HG02798 (cell line): Measurements from ENCODE around the gene ADGRB2.

Experiments used
- ATAC-seq: cut with Tn5 transposase; IDR thresholded peaks from one replicate; pipeline ENCODE4 v1.9.1; 2021; ENCODE audit warnings: mild to moderate bottlenecking; ENCODE audit not compliant: unreplicated experiment, poor library complexity

The ADGRB2 gene

DNA sequence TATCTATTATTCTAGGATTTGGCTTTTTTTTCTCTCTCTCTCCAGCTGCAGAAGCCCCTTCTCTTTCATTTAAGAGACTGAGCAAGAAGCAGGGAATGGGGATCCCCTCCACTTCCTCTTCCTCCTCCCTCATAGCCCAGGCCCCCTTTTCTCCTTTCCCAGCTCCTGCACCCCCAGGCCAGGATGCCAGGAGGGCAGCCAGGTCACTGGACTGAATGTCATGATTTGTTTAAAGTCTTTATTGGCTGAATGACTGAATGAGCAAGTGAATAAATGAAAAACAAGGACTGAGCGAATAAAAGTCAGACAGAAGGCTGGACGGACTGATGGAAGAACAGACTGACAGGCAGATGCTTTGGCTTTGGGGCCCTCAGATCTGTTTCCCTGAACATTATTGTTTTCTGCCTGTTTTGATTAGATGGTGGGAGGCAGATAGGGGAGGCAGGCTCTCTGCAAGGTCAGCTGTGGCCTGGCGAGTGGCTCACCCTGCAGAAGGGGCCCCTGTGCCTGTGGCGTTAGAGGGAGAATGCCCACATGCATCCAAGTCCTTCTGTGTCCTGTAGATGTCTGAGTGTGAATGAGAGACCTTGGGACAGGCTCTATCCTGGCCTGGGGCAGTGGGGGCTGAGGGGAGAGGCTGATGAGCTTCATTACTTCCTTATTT is 20.3 kb upstream of the ADGRB2 start:
- ATAC-seq = no peak

DNA sequence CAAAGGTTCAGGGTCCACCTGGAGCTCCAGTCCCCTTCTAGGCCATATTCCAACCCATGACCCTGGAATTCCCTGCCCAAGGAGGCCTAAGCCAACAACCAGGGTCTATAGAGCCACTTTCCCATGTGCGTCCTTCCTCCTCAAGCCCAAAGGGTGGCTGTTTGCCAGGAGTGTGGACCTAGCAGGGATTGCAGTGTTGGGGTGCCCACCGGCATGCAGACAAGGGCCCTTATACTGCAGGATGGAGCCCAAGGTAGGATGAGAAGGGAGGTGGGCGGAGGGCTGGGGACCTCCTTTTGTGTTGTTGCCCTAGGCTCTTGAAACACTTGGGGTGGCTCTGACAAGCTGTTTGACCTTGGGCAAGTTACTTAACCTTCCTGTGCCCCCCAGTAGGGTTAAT is 19.7 kb upstream of the ADGRB2 start:
- no peak for ATAC-seq

DNA sequence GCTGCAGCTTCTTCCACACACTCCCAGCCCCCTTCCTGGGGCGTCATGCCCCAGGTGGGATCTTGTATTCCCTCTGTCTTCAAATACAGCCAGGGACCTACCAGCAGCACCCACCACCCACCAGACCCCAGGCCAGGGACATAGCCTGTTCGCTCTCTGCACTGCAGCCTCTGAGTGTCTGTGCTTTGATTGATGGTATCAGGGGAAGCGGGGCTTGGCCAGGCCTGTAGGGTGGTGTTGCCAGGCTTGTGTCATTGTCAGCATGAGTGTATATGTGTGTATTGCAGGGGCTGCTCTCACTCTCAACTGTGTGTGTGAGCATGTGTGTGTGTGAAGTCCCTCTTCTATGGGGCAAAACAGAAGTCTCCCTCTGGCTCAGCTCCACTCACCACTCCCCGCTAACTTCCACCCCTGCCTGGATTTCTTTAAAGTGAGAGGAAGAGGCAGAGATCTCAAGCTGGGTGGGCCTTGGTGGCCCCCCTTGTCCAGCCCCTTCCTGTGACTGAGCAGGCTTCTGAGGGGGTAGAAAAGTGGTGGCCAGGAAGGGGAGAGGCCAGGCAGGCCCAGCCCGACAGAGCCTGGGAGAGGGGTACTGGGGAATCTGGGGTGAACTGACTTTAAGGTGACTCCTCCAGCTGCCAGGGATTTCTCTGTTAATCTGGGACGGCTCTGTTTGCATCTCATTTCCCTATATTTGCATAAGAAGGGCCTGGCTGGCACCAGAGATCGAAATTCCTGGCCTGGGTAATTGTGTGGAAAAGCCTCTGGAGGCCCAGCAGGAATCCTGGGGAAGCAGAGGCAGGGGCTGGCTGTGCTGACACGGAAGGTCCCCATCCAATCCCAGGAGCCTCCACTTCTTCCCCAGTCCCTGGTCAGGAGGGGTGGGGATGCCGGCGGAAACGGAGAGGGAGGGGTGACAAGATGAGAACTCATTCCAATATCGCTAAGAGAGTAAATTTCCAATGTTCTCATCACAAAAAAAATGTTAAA is 18.6 kb upstream of the ADGRB2 start:
- ATAC-seq = no peak

DNA sequence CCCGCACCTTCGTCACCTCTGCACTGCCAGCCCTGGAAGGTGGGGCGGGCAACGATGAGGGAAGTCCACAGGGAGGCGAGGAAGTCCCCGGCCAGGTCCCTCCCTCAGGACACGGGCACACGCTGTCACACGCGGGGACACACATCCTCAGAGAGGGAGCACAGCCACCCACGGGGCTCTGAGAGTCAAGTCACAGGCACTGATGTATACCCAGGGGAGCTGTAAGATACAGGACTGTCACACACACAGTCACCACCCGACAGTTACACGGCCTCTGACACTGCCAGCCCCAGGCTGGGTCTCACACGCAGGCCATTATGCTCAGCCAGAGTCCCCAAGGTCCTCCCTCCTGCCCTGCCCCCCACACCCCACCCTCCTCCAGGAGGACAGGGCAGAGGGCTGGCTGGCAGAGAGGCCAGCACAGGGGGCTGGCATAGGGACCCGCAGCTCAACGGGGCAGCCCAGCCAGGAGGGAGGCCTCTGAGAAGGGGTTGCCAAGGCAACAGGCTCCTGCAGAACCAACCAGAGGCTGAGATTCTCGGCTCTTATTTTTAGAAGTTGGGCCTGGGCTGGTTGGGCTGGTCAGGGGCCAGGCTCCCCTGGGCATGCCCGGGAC is 17.7 kb upstream of the ADGRB2 start:
- no peak for ATAC-seq

DNA sequence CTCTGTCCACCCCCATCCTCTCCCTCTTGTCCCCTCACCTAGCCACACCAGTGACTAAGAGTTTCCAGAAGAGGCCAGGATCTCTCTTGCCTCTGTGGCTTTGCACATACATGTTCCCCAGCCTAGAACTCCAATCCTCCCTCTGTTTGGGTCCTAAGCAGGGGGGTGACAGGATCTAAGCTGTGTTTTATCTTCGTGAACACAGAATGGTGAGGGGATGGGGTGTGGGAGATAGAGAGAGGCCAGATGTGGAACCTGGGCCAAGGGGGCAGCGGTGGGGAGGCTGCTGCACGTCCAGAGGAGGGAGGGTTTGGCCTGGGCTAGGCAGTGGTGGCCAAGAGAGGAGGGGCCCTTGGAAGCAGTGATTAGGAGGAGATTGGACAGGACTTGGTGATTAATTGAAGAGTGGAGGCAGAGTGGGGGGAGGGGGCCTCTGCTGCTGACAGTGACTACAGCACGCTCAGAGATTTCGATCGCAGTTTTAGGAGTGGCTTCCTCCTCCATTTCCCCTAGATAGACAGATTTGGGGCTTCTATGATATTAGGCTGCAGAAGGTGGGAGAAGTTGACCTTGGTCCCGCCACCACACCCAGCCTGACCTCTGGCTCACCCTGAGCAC is 17.1 kb upstream of the ADGRB2 start:
- no peak for ATAC-seq

DNA sequence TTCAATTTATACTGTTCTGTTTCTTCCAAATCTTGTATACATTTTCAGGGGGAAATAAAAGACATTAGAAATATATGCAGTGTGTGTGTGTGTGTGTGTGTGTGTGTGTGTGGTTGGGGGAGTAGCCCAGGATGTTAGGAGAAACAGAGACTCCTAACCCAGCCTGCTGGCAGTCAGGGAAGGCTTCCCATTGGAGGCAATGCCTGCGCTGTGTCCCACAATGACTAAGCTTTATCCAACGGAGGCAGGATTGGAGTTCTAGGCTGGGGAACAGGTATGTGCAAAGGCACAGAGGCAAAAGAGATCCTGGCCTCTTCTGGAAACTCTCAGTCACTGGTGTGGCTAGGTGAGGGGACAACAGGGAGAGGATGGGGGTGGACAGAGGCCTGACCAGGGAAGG is 16.5 kb upstream of the ADGRB2 start:
- no peak for ATAC-seq

DNA sequence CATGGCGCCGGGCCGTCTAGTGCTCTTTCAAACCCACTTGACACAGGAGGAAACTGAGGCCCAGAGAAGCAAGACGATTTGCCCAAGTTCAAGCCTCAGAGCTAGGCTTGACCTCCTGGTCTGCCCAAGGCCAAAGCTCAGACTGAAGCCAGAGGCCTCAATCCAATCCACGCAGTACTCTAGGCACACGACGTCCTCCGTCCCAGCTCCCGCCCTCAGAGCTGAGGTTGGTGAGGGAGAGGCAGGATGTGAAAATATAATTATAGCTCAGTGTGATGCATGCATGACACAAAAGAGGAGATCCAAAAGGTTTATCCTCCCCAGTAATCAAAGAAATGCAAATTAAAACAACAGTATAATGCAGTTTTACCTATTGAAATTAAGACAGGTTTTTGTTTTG is 15.5 kb upstream of the ADGRB2 start:
- ATAC-seq = no peak

DNA sequence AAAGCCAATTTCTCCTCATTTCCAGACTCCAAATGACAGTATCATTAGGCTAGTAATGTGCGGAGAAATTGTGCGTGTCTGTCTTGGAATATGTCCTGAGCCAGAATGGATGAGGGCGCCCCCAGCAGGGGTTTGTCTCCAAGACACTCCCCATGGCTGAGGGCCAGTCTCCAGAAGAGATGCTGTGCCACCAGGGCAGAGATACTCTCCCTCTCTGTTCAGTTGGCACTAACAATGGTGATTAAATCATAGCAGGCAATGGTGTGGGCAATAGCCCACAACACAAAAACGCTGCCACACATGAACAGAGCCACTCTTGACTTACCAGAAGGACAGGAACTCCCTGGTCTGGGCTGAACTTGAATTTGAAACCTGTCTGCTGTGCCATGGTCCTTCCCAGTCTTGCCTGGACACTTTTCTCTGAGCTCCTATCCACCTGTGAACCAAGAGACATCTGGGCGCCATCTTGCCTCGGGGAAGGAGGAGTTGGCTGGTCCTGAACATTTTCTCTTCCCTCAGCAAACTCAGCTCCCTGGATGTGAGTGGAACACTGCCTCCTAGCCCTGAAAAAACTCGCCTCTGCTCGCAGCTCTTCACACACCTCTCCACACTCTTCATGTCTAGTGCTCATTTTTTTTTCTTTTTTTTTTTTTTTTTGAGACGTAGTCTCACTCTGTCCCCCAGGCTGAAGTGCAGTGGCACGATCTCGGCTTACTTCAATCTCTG is 14.8 kb upstream of the ADGRB2 start:
- no peak for ATAC-seq

DNA sequence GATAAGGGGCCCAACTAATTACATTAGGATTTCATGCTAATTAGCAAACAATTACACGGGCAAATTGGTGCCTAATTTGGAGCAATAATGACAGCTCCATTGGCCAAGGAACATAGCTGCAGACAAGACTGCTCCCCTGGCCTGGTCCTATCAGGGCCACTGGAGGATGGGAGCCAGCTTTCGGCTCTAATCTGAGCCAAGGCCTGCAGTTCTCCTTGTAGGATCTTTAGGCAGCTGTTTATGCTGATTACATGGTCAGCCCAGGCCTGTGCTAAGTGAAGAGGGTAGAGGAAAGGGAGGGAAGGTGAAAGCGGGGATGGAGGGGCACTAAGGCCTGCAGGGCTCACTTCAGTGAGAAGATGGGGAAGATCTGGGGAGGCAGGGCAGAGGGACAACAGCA is 12.4 kb upstream of the ADGRB2 start:
- ATAC-seq = no peak

DNA sequence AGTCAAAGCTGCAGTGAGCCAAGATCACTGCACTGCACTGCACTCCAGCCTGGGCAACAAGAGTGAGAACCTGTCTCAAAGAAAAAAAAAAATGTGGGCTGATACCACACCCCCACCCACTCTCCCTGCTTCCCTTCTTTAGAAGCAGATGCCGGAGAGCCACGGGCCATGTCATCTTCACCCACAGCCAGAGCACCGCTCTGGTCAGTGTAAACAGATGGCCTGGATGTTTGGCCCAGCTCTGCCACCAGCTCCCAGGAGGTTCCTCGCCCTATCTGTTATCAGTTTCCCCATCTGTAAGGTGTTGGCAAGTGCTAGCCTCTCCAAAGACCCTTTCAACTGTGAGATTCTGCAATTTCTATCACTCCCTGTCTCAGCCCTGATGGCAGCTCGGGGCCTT is 11.9 kb upstream of the ADGRB2 start:
- no peak for ATAC-seq

DNA sequence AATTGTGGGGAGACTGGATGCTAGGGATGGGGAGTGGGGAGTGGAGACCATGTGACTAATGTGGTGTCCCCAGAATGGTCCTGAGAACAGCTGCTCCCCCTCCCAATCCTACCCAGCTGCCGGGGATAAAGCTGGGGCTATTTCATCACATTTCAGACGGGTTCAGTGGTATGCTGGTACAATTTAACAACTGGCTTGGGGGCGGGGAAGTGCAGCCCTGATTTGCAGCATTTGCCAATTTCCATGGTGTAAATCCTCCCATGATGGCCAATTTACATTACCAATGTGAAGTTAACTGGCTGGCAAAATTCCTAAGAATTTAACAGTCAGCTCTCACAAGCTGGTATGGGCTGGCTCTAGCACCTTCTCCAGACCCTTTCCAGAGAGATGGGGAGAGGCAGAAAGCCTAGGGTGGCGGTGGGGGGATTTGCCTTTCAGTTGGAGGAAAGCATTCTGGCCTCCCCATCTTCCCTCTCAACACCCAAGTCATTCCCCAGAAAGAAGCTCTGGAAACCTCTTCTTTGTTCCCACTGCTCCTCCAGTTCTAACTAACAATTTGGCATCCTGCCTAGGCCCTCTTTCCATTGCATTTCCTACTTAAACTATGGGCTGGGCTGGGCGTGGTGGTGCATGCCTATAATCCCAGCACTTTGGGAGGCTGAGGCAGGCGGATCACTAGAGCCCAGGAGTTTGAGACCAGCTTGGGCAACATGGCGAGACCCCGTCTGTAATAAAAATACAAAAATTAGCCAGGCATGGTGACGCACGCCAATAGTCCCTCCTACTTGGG is 11.3 kb upstream of the ADGRB2 start:
- ATAC-seq = no peak

DNA sequence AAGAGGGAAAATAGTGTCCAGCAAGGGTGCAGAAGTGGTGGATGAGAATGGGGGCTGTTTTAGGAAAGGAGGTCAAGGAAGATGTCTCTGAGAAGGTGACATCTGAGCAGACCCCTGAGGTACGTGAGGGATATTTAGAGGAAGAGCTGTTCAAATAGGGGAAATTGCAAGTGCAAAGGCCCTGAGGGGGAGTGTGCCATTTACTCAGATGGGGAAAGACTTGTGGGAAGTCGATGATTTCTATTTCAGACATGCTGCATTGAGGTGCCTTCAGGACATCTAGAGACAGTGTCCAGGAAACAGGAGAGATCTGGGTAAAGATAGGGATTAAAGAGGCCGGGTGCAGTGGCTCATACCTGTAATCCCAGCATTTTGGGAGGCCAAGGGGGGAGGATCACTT is 10.4 kb upstream of the ADGRB2 start:
- no peak for ATAC-seq

DNA sequence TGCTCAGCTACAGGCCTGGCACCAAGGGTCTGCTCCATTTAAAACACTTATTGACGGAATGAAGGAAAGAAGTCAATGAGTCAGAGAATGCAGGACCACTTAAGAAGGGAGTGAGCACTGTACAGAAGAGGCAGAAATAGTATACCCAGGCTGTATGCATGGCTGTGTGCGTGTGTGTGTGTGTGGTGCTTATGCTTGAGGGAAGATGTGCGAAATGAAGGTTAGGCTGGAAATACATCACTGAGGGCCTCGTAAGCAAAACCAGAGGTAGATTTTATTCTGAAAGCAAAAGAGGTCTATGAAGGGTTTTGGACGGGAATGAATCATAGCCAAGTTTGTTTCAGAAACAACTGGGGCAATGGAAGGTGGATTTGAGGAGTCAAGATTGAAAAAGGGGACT is 9.7 kb upstream of the ADGRB2 start:
- no peak for ATAC-seq

DNA sequence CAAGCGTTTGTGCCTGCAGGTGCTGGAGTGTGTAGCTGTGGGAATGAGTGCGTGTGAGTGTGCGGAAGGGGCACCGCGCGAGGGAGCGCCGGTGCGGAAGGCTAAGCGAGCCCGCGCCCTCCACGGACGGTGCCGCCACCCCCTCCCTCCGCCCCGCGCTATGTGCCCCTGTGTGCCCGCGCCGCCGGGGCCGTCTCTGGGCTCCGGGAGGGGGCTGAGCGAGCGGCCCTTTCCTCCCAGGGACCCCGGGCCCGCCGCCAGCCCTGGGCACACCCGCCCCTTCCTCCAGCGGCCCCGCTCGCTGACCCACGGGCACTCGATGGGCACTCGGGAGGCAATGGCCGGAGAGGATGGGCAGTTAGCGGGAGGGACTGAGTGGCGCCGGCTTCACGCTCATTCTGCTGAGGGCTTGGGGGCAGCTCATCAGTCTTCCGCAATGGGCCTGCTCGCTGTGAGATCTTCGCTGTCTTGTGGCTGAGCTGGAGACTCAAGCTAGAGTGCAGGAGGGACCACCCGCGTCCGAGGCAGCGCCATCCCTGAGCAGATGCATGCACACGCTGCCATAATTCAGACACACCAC is 8.6 kb upstream of the ADGRB2 start:
- ATAC-seq = no peak

DNA sequence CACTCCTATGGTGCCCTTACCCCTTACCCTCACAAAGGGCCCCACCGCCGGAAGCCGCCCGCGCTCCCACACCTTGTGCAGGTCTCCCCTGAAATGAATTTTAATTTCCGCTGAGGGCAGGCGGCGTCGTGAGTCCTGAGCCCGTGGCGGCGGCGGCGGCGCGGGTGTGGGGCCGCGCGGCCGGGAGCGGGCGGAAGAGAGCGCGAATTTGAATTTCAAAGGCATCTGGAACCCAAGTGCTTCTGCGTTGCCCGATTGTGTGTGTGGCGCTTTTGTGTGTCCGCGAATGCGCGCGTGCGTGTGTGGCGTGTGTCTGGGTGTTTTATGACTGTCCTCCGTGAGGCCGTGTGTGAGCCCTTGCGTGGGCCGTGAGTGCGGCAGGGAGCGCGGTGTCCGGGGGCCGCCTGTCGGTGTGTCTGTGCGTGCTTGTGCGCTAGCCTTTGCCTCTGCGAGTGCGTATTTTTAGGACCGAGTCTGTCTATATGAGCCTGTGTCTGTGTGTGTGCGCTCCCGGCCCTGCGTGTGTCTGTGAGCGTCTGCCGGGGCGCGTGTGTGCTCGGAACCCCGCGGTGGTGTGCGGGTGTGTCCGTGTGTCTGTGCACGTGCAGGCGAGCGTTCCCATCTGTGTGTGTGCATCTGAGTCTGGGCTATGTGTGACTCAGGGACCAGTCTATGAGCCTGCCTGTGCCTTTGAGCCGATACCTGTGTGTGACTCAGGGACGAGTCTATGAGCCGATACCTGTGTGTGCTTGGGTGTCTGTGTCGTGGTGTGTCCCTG is 7.9 kb upstream of the ADGRB2 start:
- ATAC-seq = no peak

DNA sequence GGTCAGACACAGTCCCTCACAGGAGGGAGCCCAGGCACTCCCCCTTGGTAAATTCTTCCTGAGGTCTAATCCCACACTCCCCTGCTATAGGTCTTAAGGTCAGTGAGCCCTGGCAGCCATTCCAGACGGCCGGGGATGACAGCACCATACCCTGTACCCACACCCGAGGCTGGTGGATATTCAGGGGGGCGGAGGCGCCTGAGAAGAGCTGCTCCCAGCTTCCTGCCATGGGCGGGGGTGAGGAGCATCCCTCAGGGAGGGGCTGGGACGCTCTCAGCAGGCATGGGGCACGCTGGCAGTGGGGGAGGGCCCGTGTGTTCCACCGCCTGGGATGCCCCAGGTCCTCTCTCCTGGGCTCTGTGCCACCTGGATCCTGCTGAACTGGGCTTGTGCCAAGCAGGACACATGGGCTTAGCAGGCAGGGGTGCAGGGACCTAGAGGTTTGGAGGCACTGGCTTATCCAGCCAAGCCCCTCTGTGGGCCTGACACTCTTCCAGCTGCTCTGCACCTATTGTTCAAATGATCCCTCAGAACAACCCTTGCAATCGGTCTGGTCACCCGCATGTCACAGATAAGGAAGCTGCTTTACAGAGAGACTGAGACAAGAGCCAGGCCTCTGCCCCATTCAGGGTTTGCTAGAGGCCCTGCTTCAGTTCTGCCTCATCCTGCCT is 5.7 kb upstream of the ADGRB2 start:
- no peak for ATAC-seq

DNA sequence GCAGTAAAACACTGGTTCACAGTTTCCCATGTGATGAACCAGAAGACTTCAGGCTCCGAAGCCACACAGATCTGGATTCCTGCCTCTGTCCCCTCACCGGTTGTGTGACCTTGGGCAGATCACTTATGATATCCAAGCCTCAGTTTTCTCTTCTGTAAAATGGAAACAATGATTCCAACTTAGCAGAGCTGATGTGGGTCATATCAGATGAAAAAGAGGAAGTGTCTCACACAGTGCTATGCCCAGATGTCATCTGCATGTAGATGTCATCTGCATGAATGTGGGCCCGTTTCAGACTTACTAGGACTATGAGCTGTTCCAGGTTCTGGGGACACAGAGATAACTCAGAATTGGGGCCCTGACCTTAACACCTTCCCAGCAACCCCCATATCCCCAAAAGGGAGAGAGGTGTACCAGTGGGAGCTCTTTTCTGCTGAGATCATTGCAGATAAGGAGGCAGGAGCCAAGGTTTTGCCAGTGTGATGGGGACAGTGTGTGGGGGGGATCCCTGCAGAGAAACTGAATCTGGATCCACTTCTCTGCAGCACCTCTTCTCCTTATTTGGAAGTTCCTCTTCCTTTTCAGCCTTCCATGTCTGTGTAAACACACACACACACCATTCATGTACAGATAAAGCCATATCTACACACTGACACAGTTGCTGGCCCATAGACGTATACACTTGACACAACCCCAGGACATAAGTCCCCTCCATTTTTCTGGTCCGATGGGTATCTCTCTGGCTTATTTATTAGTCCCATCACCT is 5.0 kb upstream of the ADGRB2 start:
- ATAC-seq = no peak
